Activated T-cell treated with anti-CD3 and anti-CD28 coated beads for 24 hours (primary cell): ENCODE measurements around the gene APCDD1.
"Not testable (repeated sequence)": the region's sequence is repeated elsewhere in the genome, so short reads cannot be mapped to it uniquely, and the experiment has no call there.

Experiments used
- DNase-seq: peaks from one replicate; pipeline ENCODE4 v3.0.0-alpha.2; 2020; ENCODE audit warnings: low read depth

The APCDD1 gene

DNA sequence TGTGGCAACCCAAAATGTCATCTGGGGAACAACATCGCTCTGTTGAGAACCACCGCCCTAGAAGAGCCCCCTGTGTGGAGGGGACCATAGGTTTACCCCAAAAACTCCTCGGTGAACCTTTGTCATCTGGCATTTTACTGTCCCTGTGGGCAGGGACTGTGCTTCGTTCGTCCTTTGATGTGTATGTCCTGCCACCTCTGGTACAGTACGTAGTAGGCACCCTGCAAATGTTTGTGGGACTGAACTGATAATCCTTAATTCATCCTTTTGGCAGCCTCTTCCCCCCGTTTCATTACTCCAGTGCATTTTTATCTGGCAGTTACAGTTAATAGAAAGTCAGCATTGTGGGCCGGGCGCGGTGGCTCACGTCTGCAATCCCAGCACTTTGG lies 72.1 kb downstream of the APCDD1 start:
- no peak for DNase-seq

DNA sequence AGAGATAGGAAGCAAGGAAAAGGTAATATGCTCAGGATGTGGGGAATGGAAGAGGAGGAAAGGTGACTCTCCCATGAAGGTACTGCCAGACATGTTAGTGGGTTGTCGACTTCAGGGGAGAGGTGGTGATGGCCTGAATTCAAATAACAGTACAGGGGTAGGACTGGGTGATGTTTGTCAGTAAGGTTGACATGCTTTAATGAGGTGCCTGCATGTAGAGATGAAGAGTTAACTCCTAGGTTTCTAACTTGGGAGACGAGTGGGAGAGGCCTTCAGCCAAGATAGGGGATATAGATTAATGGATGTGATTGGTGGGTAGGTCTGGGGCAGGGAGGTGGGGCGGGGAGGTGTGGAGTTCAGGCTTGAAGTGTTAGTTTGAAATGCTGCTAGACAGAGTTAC lies 74.0 kb downstream of the APCDD1 start:
- no peak for DNase-seq

DNA sequence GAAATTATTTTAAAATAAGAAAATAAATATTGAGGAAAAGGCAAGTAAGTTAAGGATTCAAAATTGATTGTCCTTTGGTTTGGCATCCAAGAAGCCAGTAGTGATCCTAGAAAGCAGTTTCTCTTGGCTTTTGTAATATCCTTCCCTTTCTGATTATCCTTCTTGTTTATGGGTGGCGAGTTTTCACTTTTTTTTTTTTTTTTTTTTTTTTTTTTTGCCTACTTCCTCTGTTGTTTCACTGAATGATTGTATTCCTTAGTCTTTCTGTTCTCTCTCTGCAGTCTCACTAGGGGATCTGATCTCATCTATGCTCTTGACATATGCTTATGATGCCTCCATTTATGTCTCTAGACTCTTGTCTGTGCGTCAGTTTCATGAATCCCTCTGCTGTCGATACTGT lies 75.6 kb downstream of the APCDD1 start:
- DNase-seq, result no peak

DNA sequence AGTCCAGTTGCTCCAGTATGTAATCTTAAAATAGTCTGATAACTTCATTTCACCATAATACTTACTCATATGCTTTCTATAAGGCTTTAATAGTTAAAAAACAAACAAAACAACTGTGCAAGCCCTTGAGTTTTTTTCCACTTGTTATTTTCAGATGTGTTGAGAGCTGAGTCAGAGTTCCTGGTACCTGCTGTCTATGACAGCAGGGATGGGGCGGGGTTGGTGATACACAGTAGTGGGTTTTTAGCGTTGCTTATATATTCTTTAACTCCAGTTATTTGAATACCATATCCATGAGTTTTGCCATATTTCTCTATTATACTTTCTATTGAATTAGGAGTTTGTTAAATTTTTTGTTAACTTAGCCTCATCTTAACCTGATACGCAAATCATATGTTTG lies 76.4 kb downstream of the APCDD1 start:
- DNase-seq, result peak; percentile 23

DNA sequence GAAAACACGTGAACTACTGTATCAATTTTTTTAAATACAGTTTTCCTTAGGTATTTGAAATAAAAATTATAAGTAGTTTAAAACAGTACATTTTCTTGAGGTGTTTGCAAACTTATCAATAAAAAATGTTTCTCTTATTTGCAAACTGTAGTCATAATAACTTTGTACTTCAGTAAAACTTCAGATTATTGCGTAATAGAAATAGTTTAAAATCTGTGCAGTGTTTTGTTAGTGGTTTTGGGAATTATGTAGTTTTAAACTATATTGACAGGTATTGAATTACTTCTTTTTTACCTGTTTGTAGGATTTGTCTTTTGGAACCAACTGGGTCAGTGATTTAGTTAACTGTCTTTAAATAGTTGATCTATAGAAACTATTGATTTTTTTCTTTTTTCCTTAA lies 78.7 kb downstream of the APCDD1 start:
- no peak for DNase-seq

DNA sequence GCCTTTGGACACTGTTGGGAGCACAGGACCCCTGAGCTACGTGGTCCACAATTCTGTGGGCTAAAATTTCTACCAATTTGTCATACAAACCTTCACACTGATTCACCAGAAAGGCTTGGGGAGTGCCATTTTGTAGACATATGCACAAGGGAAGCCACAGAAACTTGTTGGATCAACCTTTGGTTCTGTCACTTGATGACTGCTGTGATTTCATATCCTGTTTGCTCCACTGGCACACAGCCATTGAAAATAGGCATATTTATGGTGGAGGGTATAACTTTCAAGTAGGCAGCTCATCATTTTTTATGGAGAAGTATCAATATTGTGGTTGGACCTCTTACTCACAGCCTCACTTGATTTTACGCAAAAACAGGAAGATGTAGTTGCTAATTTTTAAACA lies 81.8 kb downstream of the APCDD1 start:
- DNase-seq, result no peak

DNA sequence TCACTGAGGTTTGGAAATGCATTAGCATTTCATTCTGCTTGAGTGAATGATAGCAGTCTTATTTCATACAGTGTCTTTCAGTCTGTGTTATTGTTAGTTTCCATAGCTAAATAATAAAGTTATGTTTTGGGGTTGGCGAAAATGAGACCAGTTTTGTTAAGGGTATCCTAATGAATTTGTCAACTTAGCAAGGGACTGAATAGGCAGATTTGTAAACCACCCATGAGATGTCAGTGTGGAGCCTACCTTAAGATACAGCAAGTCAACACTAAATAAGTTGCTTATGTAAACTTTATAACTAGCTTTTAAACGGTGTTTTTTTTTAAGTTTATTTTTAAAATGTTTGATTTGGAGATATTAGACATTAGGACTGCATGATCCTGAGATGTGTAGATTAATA lies 83.3 kb downstream of the APCDD1 start:
- DNase-seq, result no peak

DNA sequence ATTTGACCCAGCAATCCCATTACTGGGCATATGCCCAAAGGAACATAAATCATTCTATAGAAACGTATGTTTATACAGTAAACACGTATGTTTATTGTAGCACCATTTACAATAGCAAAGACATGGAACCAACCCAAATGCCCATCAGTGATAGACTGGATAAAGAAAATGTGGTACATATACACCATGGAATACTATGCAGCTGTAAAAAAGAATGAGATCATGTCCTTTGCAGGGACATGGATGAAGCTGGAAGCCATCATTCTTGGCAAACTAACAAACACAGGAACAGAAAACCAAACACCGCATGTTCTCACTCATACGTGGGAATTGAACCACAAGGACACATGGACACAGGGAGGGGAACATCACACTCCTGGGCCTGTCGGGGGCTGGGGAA lies 84.7 kb downstream of the APCDD1 start:
- not testable (repeated sequence) for DNase-seq
